ENCODE results near the gene NT5C3B.
A peak's percentile ranks its signal among the peaks of the same experiment; 100 is the strongest.
"Not testable (repeated sequence)": the region's sequence is repeated elsewhere in the genome, so short reads cannot be mapped to it uniquely, and the experiment has no call there.

Gene NT5C3B

GRCh38 chr17:41776262-41776900 is 59.7 kb downstream of the NT5C3B start:
- H3K4me3 ChIP-seq, result not testable (repeated sequence)
- H3K4me1 ChIP-seq, result peaks cover 15% of the 10 kb centered on the region

GRCh38 chr17:41775394-41776226 is 60.4 kb downstream of the NT5C3B start:
- in situ Hi-C loops (cut with MboI; ENCODE audit: low sequenced_read_pairs), result no loop called here
- Histone ChIP-seq H3K9me3 (no peaks in the 10 kb centered on the region), H3K4me1 (peaks cover 15% of the 10 kb centered on the region), H3K27me3 (ENCODE audit: low read depth) (no peaks in the 10 kb centered on the region), H3K36me3 (replicated peaks) (peaks cover 5% of the 10 kb centered on the region), H3K4me3 (no peak overlapping the region)
- peak; percentile 63 to 76 for DNase-seq (ENCODE audit: low spot score in 2 of 2)

More at GRCh38 chr17:41776262-41776900, 59.7 kb downstream of the NT5C3B start:
- H3K9me3 ChIP-seq; H3K36me3 ChIP-seq (replicated peaks); in situ Hi-C loops (cut with MboI; ENCODE audit: low sequenced_read_pairs); H3K27me3 ChIP-seq (ENCODE audit: low read depth): not testable (repeated sequence)
- DNase-seq (ENCODE audit: low spot score in 2 of 2), result peak; percentile 36 to 52
